Omental fat pad (tissue), 4 donors: ENCODE results near the gene FES. TPM values are rescaled to one million over a fixed set of nuclear protein-coding genes. Genes with fewer than 3 reads are reported as not detected.

Source experiments
- ATAC-seq: fragments of 150-250 bp; one replicate; pipeline ENCODE4 v1.9.1; 2016; ENCODE audit warnings: mild to moderate bottlenecking, moderate library complexity; ENCODE audit not compliant: low FRiP score
- DNase-seq: peaks from one replicate; pipeline ENCODE4 v3.0.0-alpha.2; 2019; ENCODE audit warnings: low spot score
- CTCF ChIP-seq, 3 donors: fragments of 450-650 bp; IDR thresholded peaks; one replicate each; pipeline ENCODE4 v1.5.1; 2016 to 2017; ENCODE audit warnings: antibody characterized with exemption in 3 of 3, mild to moderate bottlenecking in 3 of 3, moderate library complexity in 2 of 3
- total RNA-seq, 4 donors: library from RNA; depleted of rRNA; stranded (reverse); fragments of >200 nt; gene quantifications; one replicate each; pipeline ENCODE4 v1.1.0, GENCODE V29; 2016

Gene FES
- total RNA-seq, 4 donors from 2014 or later: 57.0 to 146 (median 77.2) TPM

- TF ChIP-seq CTCF (IDR thresholded peaks at IDR 0.05): no peak
- DNase-seq (no peak), ATAC-seq (no peak)
Observed at GRCh38 chr15:90880381-90881145, 3.7 kb upstream of the FES start.

- no peak for TF ChIP-seq CTCF (IDR thresholded peaks at IDR 0.05)
- no peak for DNase-seq
- ATAC-seq: no peak
Observed at GRCh38 chr15:90881181-90881977, 2.9 kb upstream of the FES start.

- no peak for DNase-seq
- ATAC-seq: no peak
- TF ChIP-seq CTCF (IDR thresholded peaks at IDR 0.05): no peak
Observed at GRCh38 chr15:90881978-90882721, 2.2 kb upstream of the FES start.

GRCh38 chr15:90882781-90883525 is 1.4 kb upstream of the FES start:
- TF ChIP-seq CTCF (IDR thresholded peaks at IDR 0.05): no peak
- DNase-seq (no peak), ATAC-seq (no peak)

- TF ChIP-seq CTCF (IDR thresholded peaks at IDR 0.05): no peak
- no peak for DNase-seq
- ATAC-seq: no peak
Observed at GRCh38 chr15:90883526-90883975, 753 bp upstream of the FES start.

- no peak for DNase-seq
- TF ChIP-seq CTCF (IDR thresholded peaks at IDR 0.05): no peak
- ATAC-seq: no peak
Observed at GRCh38 chr15:90884719-90885431, 571 bp downstream of the FES start.
